OCI-LY7 (cell line): ENCODE results near the gene RBBP8.

ENCODE experiments used
- CTCF ChIP-seq: fragments of 200-600 bp; sonication (generic); conservative IDR thresholded peaks from 2 replicates; pipeline ENCODE4 v1.5.1; 2014; ENCODE audit warnings: mild to moderate bottlenecking, antibody characterized with exemption, low read length, moderate library complexity, mixed read lengths
- EZH2phosphoT487 ChIP-seq: fragments of 200-600 bp; sonication (generic); IDR thresholded peaks from 2 replicates; pipeline ENCODE4 v1.6.1; 2018; ENCODE audit warnings: low read depth, borderline replicate concordance, mild to moderate bottlenecking, mixed run types, antibody characterized with exemption, low read length, moderate library complexity, mixed read lengths

GRCh38 chr18:22975508-22975907 lies 42.4 kb downstream of the RBBP8 start:
- TF ChIP-seq CTCF = no peak
- no peak for TF ChIP-seq EZH2phosphoT487
